PC-9 (cell line): Measurements from ENCODE around the gene STAB1. TPM values are rescaled to one million over a fixed set of nuclear protein-coding genes. Genes with fewer than 3 reads are reported as not detected.

Experiments used
- BruUV-seq: library from RNA; stranded (reverse); fragments of 400-500 nt; replicated peaks from 2 replicates; lab custom pipeline; 2021; lab: Mats Ljungman, UMichigan
- CTCF ChIA-PET: fragments of 300-600 bp; sonication (Branson Sonifier 250); formaldehyde crosslinking; loops from one replicate; lab custom pipeline; 2022; ENCODE audit warnings: antibody characterized with exemption; lab: Charles Lee
- POLR2A ChIA-PET: fragments of 300-600 bp; sonication (Branson Sonifier 250); formaldehyde crosslinking; loops from one replicate; lab custom pipeline; 2022; ENCODE audit warnings: antibody characterized with exemption; ENCODE audit not compliant: unreplicated experiment; lab: Charles Lee
- DNase-seq, 2 experiments: peaks; one replicate each; pipeline versions ENCODE4 v3.0.0 to v3.0.0-alpha.2; 2015 to 2022; ENCODE audit warnings: mixed read lengths in 1 of 2
- H2AFZ ChIP-seq: fragments of 200-600 bp; sonication (generic); 2 replicates; pipeline ENCODE4 v1.8.1; 2017; ENCODE audit warnings: antibody characterized with exemption
- H3F3A ChIP-seq: fragments of 200-600 bp; sonication (generic); 2 replicates; pipeline ENCODE4 v1.8.1; 2017; ENCODE audit warnings: antibody characterized with exemption, mild to moderate bottlenecking, low read depth; ENCODE audit not compliant: insufficient read depth
- H3K27ac ChIP-seq: fragments of 200-600 bp; sonication (generic); 2 replicates; pipeline ENCODE4 v1.6.1; 2016; ENCODE audit warnings: mixed run types
- H3K27me3 ChIP-seq: fragments of 200-600 bp; sonication (generic); 2 replicates; pipeline ENCODE4 v1.6.1; 2016; ENCODE audit warnings: low read depth, mixed run types; ENCODE audit not compliant: insufficient read depth
- H3K36me3 ChIP-seq: fragments of 200-600 bp; sonication (generic); 2 replicates; pipeline ENCODE4 v1.6.1; 2016; ENCODE audit warnings: low read depth, mixed run types
- H3K4me1 ChIP-seq: fragments of 200-600 bp; sonication (generic); replicated peaks from 2 replicates; pipeline ENCODE4 v1.6.1; 2016; ENCODE audit warnings: mixed run types; ENCODE audit not compliant: insufficient read depth
- H3K4me2 ChIP-seq: fragments of 200-600 bp; sonication (generic); 2 replicates; pipeline ENCODE4 v1.6.1; 2017; ENCODE audit warnings: mixed run types
- H3K4me3 ChIP-seq: fragments of 200-600 bp; sonication (generic); 2 replicates; pipeline ENCODE4 v1.6.1; 2016; ENCODE audit warnings: mixed run types
- H3K79me2 ChIP-seq: fragments of 200-600 bp; sonication (generic); 2 replicates; pipeline ENCODE4 v1.6.1; 2017; ENCODE audit warnings: low read depth, mixed run types
- H3K9me2 ChIP-seq: fragments of 200-600 bp; sonication (generic); 2 replicates; pipeline ENCODE4 v1.8.1; 2017; ENCODE audit warnings: mild to moderate bottlenecking; ENCODE audit not compliant: insufficient read depth
- H3K9me3 ChIP-seq: fragments of 200-600 bp; sonication (generic); 2 replicates; pipeline ENCODE4 v1.8.1; 2016; ENCODE audit warnings: low read depth; ENCODE audit not compliant: insufficient read depth
- H4K20me1 ChIP-seq: fragments of 200-600 bp; sonication (generic); 2 replicates; pipeline ENCODE4 v1.8.1; 2017; ENCODE audit not compliant: insufficient read depth
- EZH2 ChIP-seq: fragments of 200-600 bp; sonication (generic); IDR thresholded peaks from 2 replicates; pipeline ENCODE4 v1.8.0; 2017; ENCODE audit warnings: antibody characterized with exemption, low read depth
- intact Hi-C: fragments of 100-400 bp; cut with micrococcal nuclease; formaldehyde crosslinking; loops from one replicate; pipeline ENCODE4 v1.10.0; 2022; ENCODE audit not compliant: unreplicated experiment
- total RNA-seq: library from RNA; stranded (reverse); gene quantifications from 2 replicates; pipeline ENCODE4 v1.2.3, GENCODE V29; 2021
- TF ChIP-seq, protein P1 (sequence below): fragments of 200-600 bp; sonication (generic); conservative IDR thresholded peaks from 2 replicates; pipeline ENCODE4 v1.6.1; 2017; ENCODE audit warnings: mixed run types, antibody characterized with exemption, mild to moderate bottlenecking, moderate library complexity

The STAB1 gene
- total RNA-seq, 1 experiment from 2014 or later, result 0.04 TPM

DNA sequence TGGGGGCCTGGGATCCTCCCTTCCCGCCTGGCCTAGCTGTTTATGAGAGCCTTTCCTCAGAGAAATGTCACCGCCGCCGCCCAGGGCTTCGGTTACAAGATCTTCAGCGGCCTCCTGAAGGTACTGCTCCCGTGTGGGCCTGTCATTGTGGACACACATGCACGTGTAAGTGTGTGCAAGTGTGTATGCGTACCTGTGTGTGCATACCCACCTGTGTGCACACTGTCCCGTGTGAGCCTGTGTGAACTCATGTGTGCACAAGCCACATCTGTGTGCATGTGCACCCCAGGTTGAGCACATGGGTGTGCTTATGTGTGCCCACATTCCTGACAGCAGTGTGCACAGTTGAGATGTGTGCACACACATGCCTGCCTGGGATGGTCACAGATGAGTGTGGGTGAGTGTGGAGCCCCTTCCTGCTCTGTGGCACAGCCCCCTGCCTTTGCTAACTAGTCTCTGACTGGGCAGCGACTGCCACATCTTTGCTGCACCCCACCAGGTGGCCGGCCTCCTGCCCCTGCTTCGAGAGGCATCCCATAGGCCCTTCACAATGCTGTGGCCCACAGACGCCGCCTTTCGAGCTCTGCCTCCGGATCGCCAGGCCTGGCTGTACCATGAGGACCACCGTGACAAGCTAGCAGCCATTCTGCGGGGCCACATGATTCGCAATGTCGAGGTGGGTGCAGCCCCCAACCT is 24.5 kb downstream of the STAB1 start:
- Histone ChIP-seq H3K4me3 (no peak overlapping the region), H3F3A (no peaks in the 10 kb centered on the region), H4K20me1 (no peaks in the 10 kb centered on the region), H3K27ac (no peak overlapping the region), H3K4me1 (no peaks in the 10 kb centered on the region), H3K4me2 (no peak overlapping the region), H2AFZ (no peak overlapping the region), H3K27me3 (no peaks in the 10 kb centered on the region), H3K79me2 (no peaks in the 10 kb centered on the region), H3K9me2 (no peaks in the 10 kb centered on the region), H3K36me3 (no peaks in the 10 kb centered on the region), H3K9me3 (no peaks in the 10 kb centered on the region)
- POLR2A ChIA-PET, result interaction anchor here (0.5 kb wide), 1 partner anchor 71 kb away, joined by 9 read pairs; no protein-coding TSS in a partner anchor
- intact Hi-C loops, result no loop called here
- CTCF ChIA-PET, result no interaction called here
- TF ChIP-seq, protein P1, sequence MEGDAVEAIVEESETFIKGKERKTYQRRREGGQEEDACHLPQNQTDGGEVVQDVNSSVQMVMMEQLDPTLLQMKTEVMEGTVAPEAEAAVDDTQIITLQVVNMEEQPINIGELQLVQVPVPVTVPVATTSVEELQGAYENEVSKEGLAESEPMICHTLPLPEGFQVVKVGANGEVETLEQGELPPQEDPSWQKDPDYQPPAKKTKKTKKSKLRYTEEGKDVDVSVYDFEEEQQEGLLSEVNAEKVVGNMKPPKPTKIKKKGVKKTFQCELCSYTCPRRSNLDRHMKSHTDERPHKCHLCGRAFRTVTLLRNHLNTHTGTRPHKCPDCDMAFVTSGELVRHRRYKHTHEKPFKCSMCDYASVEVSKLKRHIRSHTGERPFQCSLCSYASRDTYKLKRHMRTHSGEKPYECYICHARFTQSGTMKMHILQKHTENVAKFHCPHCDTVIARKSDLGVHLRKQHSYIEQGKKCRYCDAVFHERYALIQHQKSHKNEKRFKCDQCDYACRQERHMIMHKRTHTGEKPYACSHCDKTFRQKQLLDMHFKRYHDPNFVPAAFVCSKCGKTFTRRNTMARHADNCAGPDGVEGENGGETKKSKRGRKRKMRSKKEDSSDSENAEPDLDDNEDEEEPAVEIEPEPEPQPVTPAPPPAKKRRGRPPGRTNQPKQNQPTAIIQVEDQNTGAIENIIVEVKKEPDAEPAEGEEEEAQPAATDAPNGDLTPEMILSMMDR, result no peak
- TF ChIP-seq EZH2, result no peak
- DNase-seq, result no peak
- BruUV-seq, result no TSS peak

DNA sequence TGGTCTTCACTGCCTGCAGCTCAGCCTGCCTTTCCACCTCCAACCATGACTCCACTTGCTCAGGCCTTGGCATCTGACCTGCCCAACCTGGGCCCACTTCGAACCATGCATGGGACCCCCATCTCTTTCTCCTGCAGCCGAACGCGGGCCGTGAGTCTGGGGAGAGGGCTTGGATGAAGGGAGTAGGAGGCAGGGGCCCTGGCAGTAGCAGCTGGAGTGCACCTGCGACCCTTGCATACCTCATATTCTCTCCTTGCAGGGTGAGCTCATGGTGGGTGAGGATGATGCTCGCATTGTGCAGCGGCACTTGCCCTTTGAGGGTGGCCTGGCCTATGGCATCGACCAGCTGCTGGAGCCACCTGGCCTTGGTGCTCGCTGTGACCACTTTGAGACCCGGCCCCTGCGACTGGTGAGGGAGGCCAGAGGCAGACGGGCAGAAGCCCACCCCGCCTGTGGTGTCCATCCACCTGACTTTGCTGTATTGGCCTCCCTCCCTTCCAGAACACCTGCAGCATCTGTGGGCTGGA is 25.1 kb downstream of the STAB1 start:
- Histone ChIP-seq H3K4me1 (no peaks in the 10 kb centered on the region; the same call in 1 of the 2 replicates), H3K36me3 (no peaks in the 10 kb centered on the region), H3K27me3 (no peaks in the 10 kb centered on the region), H3K4me3 (no peak overlapping the region), H3F3A (no peaks in the 10 kb centered on the region), H3K4me2 (no peak overlapping the region), H3K27ac (no peak overlapping the region), H4K20me1 (no peaks in the 10 kb centered on the region), H2AFZ (no peak overlapping the region), H3K79me2 (no peaks in the 10 kb centered on the region), H3K9me2 (no peaks in the 10 kb centered on the region), H3K9me3 (no peaks in the 10 kb centered on the region)
- no peak for DNase-seq
- intact Hi-C loops, result no loop called here
- no TSS peak for BruUV-seq
- ChIA-PET POLR2A (interaction anchor here (0.5 kb wide), 1 partner anchor 72 kb away, joined by 9 read pairs; no protein-coding TSS in a partner anchor), CTCF (no interaction called here)
- TF ChIP-seq EZH2, result no peak
- TF ChIP-seq, protein P1, result no peak

DNA sequence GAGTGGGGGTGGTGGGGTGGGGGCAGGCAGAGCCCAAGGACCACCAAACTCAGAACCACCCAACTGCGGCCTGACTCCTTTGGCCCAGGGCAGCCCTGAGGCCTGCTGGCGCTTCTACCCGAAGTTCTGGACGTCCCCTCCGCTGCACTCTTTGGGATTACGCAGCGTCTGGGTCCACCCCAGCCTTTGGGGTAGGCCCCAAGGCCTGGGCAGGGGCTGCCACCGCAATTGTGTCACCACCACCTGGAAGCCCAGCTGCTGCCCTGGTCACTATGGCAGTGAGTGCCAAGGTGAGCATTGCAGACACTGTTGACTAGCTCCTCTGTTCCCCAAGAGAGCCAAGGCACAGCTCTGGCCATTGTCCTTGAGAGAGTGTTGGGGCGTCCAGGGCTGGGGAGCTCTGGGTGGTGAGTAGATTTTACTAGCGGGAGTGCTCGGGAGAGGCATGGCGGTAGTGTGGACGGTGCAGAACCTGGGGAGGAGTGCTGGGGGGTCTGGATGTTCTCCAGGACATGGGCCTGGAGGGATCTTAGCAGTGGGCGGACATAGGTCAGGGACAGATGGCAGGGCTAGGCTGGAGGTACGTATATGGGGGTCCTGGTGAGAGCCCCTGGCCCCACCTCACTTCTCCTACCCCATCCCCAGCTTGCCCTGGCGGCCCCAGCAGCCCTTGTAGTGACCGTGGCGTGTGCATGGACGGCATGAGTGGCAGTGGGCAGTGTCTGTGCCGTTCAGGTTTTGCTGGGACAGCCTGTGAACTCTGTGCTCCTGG is 25.8 kb downstream of the STAB1 start:
- TF ChIP-seq, protein P1, result no peak
- TF ChIP-seq EZH2, result no peak
- Histone ChIP-seq H3K79me2 (no peaks in the 10 kb centered on the region), H4K20me1 (no peaks in the 10 kb centered on the region), H3K4me2 (no peak overlapping the region), H2AFZ (no peak overlapping the region), H3K27me3 (no peaks in the 10 kb centered on the region), H3K4me3 (no peak overlapping the region), H3F3A (peaks cover 5% of the 10 kb centered on the region; the same call in 1 of the 2 replicates), H3K36me3 (no peaks in the 10 kb centered on the region), H3K9me3 (no peaks in the 10 kb centered on the region), H3K27ac (no peak overlapping the region), H3K4me1 (no peaks in the 10 kb centered on the region; the same call in 1 of the 2 replicates), H3K9me2 (no peaks in the 10 kb centered on the region)
- no peak for DNase-seq
- ChIA-PET CTCF (no interaction called here), POLR2A (no interaction called here)
- intact Hi-C loops, result no loop called here
- BruUV-seq, result no TSS peak
